Panc1 (cell line): Measurements from ENCODE around the gene MOB3A. TPM values are rescaled to one million over a fixed set of nuclear protein-coding genes. Genes with fewer than 3 reads are reported as not detected.

Experiments used
- ATAC-seq: fragments of 200-7000 bp; cut with Tn5 transposase; 2 replicates; pipeline ENCODE4 v1.9.1; 2020; ENCODE audit warnings: mild to moderate bottlenecking, moderate library complexity
- BruUV-seq: library from RNA; stranded (reverse); fragments of 400-500 nt; replicated peaks from 2 replicates; lab custom pipeline; 2021; lab: Mats Ljungman, UMichigan
- CTCF ChIA-PET: fragments of 300-600 bp; sonication (Branson Sonifier 250); formaldehyde crosslinking; loops from one replicate; lab custom pipeline; 2022; ENCODE audit warnings: antibody characterized with exemption; lab: Charles Lee
- POLR2A ChIA-PET: fragments of 300-600 bp; sonication (Branson Sonifier 250); formaldehyde crosslinking; loops from one replicate; lab custom pipeline; 2022; ENCODE audit warnings: antibody characterized with exemption; lab: Charles Lee
- DNase-seq: peaks from one replicate; pipeline ENCODE4 v3.0.0-alpha.2; 2010; ENCODE audit warnings: low read depth, low spot score
- H3K27ac ChIP-seq: 2 replicates; pipeline ENCODE4 v1.5.1; 2011; ENCODE audit warnings: mild to moderate bottlenecking, low read length, inconsistent platforms
- H3K27me3 ChIP-seq: fragments of 200-500 bp; sonication (Bioruptor generic); 2 replicates; pipeline ENCODE4 v1.6.0; 2014; ENCODE audit warnings: low read length, inconsistent platforms; ENCODE audit not compliant: control insufficient read depth, insufficient read depth
- H3K36me3 ChIP-seq: fragments of 200-500 bp; sonication (Bioruptor generic); 2 replicates; pipeline ENCODE4 v1.5.1; 2014; ENCODE audit warnings: inconsistent platforms, mild to moderate bottlenecking, low read length, moderate library complexity; ENCODE audit not compliant: control insufficient read depth, insufficient read depth
- H3K4me1 ChIP-seq: 2 replicates; pipeline ENCODE4 v1.5.1; 2011; ENCODE audit warnings: inconsistent platforms, mild to moderate bottlenecking, low read length, moderate library complexity; ENCODE audit not compliant: control insufficient read depth, insufficient read depth
- H3K4me3 ChIP-seq, 2 experiments: 2 replicates each; pipeline ENCODE4 v1.5.1; 2011 to 2012; ENCODE audit warnings: low read depth in 2 of 2, low read length in 2 of 2, mild to moderate bottlenecking in 2 of 2, inconsistent platforms in 1 of 2, moderate library complexity in 1 of 2
- H3K9me3 ChIP-seq: fragments of 200-500 bp; sonication (Bioruptor generic); 2 replicates; pipeline ENCODE4 v1.5.1; 2014; ENCODE audit warnings: low read depth, mild to moderate bottlenecking, inconsistent platforms, low read length, moderate library complexity; ENCODE audit not compliant: control insufficient read depth, insufficient read depth
- CTCF ChIP-seq: fragments of 450-650 bp; IDR thresholded peaks from 2 replicates; pipeline ENCODE4 v1.5.1; 2017; ENCODE audit warnings: mild to moderate bottlenecking
- POLR2AphosphoS5 ChIP-seq: IDR thresholded peaks from 2 replicates; pipeline ENCODE4 v1.6.1; 2012; ENCODE audit warnings: mild to moderate bottlenecking, low read depth, low read length, moderate library complexity
- REST ChIP-seq, 2 experiments: IDR thresholded peaks; 2 replicates each; pipeline ENCODE4 v1.6.1; 2011 to 2012; ENCODE audit warnings: low read depth in 2 of 2, control low read depth in 1 of 2, low read length in 1 of 2, mild to moderate bottlenecking in 1 of 2, moderate library complexity in 1 of 2; ENCODE audit not compliant: insufficient read depth in 1 of 2
- SIN3A ChIP-seq: IDR thresholded peaks from 2 replicates; pipeline ENCODE4 v1.6.1; 2012; ENCODE audit warnings: low read depth, mild to moderate bottlenecking, low read length, moderate library complexity, borderline replicate concordance; ENCODE audit not compliant: insufficient read depth
- TCF7L2 ChIP-seq: IDR thresholded peaks from 2 replicates; pipeline ENCODE4 v1.6.1; 2011; ENCODE audit warnings: mild to moderate bottlenecking, low read depth, low read length, inconsistent platforms
- in situ Hi-C: cut with HindIII; loops from 2 replicates; pipeline ENCODE4 v1.10.0; 2016; ENCODE audit warnings: low sequenced_read_pairs, low pct_unique_long_range_greater_than_20kb
- intact Hi-C: fragments of 100-400 bp; cut with micrococcal nuclease; formaldehyde crosslinking; loops from one replicate; pipeline ENCODE4 v1.10.0; 2022; ENCODE audit not compliant: unreplicated experiment
- total RNA-seq: library from RNA; stranded (reverse); gene quantifications from one replicate; pipeline ENCODE4 v1.2.1, GENCODE V29; 2021; ENCODE audit not compliant: unreplicated experiment

Gene MOB3A
- total RNA-seq, 1 experiment from 2014 or later: 36.3 TPM

- no TSS peak for BruUV-seq
- POLR2A ChIA-PET: no interaction called here
These were observed 7.0 kb upstream of the MOB3A start for GRCh38 chr19:2103045-2103707.

More at GRCh38 chr19:2103045-2103707, 7.0 kb upstream of the MOB3A start:
- ATAC-seq (no peak), DNase-seq (no peak)
- intact Hi-C loops (no loop called here), in situ Hi-C loops (no loop called here)
- Histone ChIP-seq H3K36me3 (no peaks in the 10 kb centered on the region), H3K4me1 (no peaks in the 10 kb centered on the region), H3K27me3 (no peaks in the 10 kb centered on the region), H3K9me3 (no peaks in the 10 kb centered on the region), H3K27ac (no peak overlapping the region), H3K4me3 (no peak overlapping the region)
- CTCF ChIA-PET: interaction anchor here (0.7 kb wide), 1 partner anchor 33 kb away, joined by 4 read pairs; no protein-coding TSS in a partner anchor
- TF ChIP-seq TCF7L2 (no peak), SIN3A (no peak), POLR2AphosphoS5 (no peak), REST (IDR thresholded peaks at IDR 0.05; ENCODE audit: insufficient read depth in 1 of 2, low read depth in 2 of 2, low read length in 1 of 2) (no peak), CTCF (no peak)
